HG03521 (cell line): ENCODE data around the gene RSPH9.
"Not testable (repeated sequence)": the region's sequence is repeated elsewhere in the genome, so short reads cannot be mapped to it uniquely, and the experiment has no call there.

Source experiments
- ATAC-seq: cut with Tn5 transposase; IDR thresholded peaks from one replicate; pipeline ENCODE4 v1.9.1; 2021; ENCODE audit warnings: mild to moderate bottlenecking, moderate library complexity; ENCODE audit not compliant: unreplicated experiment

Gene RSPH9

GRCh38 chr6:43682724-43683429 is 38.0 kb downstream of the RSPH9 start:
- ATAC-seq, result no peak

DNA sequence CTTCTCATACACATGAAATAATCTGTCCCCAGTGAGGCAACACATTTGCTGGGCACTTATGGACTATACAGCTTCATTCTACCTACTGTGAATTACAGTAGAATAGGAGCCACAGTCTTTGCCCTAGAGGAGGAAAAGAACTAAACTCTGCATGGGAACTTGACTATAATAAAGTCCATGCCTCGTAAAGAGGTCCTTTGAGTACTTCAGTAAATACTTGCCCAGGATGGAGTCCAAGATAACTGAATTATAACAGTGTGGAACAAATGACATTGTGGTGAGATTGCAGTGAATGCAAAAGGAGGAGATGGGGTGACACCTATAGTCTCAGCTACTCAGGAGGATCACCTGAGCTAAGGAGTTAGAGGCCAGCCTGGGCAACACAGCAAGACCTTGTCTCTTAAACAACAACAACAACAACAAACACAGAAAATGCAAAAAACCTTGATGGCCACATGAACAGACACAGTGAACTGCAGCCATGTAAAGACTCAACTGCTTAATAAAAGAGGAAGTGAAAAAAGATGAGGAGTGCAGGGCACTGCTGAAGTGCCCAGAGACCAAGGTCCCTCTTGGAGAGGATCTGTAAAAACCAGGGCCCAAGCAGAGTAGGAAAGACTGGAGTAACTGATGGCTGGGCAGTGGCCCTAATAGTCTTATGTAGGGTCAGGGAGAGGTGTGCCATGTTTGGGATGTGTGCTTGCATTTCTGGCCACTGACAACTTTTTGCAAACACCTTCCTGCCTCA is 39.0 kb downstream of the RSPH9 start:
- no peak for ATAC-seq

DNA sequence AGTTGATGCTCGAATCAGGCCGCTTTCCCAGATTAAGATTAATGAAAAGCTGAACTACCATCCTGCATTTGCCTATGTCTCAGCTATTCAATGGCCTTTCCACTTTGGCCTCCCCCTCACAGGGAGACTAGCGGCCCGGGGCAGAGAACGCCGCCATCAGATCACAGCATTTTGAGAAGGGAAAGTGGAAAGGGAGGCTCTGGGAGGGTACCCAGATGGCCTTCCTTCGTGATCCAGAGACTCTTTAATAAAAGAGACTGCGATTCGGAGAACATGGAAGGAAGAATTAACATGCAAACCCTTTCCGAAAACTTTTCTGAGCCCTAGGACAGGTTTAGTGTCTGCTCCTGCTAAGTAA is 42.2 kb downstream of the RSPH9 start:
- no peak for ATAC-seq

GRCh38 chr6:43687437-43688347 is 42.9 kb downstream of the RSPH9 start, which contains the start of gene MRPS18A:
MRPS18A (minus strand) TSS chr6:43687791; CDS start chr6:43687779, 12 bp downstream.
- ATAC-seq, result peak; percentile 93

DNA sequence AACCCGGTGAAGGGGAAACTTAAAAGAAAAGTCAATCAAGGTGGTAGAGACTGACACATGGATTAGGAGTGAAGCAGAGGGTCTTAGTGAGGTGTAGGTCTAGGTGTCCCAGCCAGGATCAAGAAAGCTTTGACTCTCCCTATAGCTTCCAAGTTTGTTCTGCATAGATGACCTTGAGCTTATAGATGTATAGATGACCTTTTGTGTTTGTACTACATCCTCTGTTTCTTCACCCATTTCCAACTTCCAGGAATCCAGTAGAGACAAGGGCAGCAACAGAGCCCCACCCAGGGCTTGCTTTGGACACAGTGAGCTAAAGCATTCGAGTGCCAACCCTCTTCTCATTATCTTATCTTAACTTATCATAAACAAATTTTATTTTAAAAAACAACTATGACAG is 44.6 kb downstream of the RSPH9 start:
- ATAC-seq, result no peak

DNA sequence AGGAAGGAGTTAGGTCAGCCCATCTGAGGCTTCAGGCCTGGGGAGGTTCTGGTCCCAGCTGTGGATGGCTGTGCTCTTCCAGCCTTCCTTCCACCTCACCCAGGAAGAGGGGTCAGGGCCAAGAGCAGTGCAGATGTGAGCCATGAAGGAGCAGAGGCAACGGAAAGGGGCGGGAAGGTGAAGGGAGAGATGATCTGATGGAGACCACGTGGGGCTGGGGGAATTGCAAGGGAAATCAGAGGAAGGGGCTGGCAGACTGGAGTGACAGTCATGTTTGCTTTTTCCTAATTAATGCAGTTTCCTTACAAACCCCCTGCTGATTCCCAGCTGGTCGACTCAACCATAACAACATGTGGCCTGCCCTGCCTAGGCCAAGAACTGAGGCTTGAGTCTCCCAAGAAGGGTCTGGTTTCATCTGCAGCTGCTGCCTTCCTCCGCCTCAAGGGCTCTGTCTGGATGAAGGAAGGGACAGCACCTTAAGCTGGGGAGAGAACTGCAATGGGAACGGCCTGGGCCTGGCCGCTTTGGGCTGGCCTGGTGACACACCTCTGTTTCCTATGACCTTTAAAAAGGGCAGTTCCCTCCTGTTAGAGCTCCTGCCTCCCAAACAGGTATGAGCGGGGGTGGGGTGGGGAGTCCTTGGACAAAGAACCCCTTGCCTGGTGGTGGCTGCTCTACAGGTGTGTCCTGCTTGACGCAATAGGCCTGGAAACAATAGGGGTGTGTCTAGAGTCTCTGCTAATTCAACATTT is 50.6 kb downstream of the RSPH9 start:
- ATAC-seq, result no peak

DNA sequence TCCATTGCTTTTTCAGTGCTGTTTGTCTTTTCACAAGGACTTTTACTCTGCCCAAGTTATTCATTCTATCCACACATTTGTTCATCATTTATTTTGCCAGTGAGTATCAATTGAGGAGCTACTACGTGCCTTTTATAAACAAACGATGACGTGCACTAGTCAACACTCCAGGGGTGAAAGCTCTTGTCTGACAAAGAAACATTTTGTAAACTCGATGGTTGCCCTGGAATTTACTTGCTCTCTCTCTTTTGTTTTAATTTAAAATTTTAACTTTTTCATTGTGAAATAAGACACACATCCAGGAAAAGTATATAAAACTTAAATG is 51.1 kb downstream of the RSPH9 start:
- no peak for ATAC-seq

GRCh38 chr6:43697421-43697820 is 52.6 kb downstream of the RSPH9 start:
- no peak for ATAC-seq

GRCh38 chr6:43698584-43699349 is 53.9 kb downstream of the RSPH9 start:
- ATAC-seq, result no peak

DNA sequence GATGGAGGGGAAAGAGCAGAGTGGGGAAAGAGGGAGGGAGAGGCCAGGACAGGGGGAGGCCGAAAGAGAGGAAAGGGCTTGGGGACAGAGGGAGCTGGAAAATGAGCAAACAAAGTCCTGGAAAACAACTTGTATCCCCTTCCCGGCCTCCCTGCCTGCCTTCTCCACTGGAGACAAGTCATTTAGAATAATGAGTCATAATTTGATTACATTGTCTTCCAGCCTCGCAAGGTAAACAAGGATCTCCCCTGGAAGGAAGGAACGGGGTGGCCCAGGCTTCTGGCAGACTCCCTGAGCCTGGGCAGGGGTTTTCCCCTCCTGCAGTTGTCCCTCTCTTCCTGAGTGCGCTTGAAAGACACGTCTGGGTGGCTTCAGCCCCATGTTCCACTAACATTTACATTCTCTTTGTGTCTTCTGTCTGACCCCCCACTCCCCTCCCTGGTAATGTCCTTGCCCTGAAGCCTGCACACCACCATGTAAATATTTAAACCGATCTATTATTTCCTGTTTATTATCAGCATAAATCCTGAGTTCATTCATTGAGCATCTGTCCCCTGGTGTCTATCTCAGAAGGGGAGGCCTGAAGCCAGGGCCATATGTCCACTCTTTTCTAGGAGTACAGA is 54.8 kb downstream of the RSPH9 start:
- no peak for ATAC-seq

DNA sequence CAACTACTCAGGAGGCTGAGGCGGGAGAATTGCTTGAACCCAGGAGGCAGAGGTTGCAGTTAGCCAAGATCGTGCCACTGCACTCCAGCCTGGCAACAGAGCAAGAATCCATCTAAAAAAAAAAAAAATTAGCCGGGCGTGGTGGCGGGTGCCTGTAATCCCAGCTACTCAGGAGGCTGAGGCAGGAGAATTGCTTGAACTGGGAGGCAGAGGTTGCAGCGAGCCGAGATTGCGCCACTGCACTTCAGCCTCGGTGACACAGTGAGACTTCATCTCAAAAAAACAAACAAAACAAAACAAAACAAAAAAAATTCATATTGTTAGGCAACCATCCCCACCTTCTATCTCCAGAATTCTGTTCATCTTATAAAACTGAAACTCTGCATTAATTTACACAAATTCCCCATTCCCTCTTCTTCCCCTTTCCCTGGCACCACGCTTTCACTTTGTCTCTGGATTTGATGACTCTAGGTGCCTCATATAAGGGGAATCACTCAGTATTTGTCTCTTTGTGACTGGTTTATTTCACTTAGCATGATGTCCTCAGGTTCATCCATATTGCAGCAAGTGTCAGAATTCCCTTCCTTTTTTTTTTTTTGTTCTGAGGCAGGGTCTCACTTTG is 56.2 kb downstream of the RSPH9 start:
- not testable (repeated sequence) for ATAC-seq

- no peak for ATAC-seq
These were observed 57.3 kb downstream of the RSPH9 start for GRCh38 chr6:43702171-43702533.

- peak; percentile 42 for ATAC-seq
These were observed 58.0 kb downstream of the RSPH9 start for GRCh38 chr6:43702534-43703440.

DNA sequence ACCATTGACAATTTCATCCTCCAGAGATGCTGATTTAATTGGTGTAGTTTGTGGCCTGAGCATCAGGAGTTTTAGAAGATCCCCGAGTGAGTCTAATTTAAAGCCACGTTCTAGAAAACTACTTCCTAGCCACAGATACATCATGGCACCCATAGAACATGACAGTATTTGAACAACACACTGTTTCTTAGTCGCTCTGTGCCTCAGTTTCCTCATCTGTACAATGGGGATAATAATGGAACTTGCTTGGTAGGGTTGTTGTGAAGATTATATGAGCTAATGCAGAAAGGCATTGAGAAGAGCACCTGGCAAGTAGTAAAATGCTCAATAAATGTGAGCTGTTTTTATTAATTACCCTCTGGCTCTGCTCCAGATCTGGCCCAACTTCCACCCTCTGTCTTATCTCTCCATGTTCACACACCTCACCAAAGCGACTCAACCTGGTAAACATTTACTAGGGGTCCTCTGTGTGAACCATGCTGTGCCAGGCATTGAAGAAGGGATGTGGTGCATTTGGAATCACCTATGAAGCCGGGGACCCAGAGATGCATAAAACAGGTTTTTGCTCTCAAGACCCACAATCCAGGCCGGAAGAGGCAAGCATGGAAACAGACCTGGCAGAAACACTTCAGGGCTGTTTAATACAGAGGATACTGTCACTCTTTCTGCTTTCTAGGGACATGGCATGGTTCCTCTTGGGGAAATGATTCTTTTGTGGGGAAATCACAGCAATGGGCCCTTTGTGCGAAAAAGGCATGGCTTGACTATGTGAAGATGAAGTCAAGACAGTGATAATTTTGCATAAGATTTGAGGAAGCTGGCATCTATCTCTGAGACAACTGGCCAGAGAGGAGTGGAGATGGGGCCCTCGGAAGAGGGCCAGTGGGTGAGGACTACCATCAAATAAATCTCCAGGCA is 58.9 kb downstream of the RSPH9 start:
- no peak for ATAC-seq

DNA sequence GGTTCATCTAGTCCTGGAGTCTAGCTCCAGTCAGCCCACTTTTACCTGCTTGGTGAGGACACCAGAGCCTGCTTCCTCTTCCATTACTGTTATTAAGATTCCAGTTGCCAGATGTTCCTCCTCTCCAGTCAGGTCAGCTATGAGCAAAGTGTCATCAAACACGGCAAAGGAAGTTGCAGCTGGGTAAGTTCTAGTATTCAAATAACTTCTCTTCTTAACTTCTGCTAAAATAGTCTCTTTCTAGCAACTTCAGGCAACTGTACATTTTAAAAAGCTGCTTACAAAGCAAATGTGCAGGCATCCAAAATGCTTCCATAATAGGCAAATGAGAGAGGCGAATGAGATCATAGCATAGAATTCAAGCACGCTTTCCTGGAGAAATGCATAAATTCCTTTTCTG is 61.2 kb downstream of the RSPH9 start:
- ATAC-seq, result no peak

- ATAC-seq, result no peak
These were observed 62.0 kb downstream of the RSPH9 start for GRCh38 chr6:43706788-43707187.

DNA sequence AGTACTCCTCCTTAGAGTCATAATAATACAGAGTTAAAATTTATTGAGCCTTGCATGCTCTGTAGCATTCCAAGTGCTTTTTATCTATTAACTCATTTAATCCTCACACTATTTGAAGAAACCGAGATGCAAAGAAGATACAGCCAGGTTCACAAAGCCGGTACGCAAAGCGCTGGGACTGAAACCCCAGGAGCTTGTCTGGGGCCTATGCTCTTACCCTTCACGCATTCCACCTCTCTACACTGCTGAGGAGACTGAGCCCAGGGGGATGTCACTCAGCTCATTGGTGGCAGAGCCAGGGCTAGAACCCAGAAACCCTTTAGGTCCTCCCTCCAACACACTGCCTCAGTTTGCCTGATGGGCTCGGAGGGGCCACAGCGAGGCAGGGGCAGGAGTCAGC is 62.4 kb downstream of the RSPH9 start:
- no peak for ATAC-seq
